Brain microvascular endothelial cell (primary cell): ENCODE data around the gene SGCB.

Source experiments
- DNase-seq: peaks from one replicate; pipeline ENCODE4 v3.0.0-alpha.2; 2020
- H3K27ac ChIP-seq: fragments of 250-450 bp; sonication (Bioruptor Pico); 2 replicates; pipeline ENCODE4 v1.5.1; 2020; ENCODE audit warnings: mild to moderate bottlenecking, moderate library complexity
- H3K27me3 ChIP-seq: fragments of 250-450 bp; sonication (Bioruptor Pico); replicated peaks from 2 replicates; pipeline ENCODE4 v1.5.1; 2020; ENCODE audit warnings: mild to moderate bottlenecking
- H3K36me3 ChIP-seq: fragments of 250-450 bp; sonication (Bioruptor Pico); replicated peaks from 2 replicates; pipeline ENCODE4 v1.5.1; 2020; ENCODE audit warnings: mild to moderate bottlenecking
- H3K4me3 ChIP-seq: 2 replicates; pipeline ENCODE4 v1.5.1; 2011; ENCODE audit warnings: low read depth, mild to moderate bottlenecking, control low read depth, low read length, moderate library complexity
- in situ Hi-C: cut with HindIII; loops from 2 replicates; pipeline ENCODE4 v1.10.0; 2017; ENCODE audit warnings: low sequenced_read_pairs, low pct_ligation_motif_present
- TF ChIP-seq, protein P1 (sequence below): IDR thresholded peaks from 2 replicates; pipeline ENCODE4 v1.5.1; 2011; ENCODE audit warnings: low read depth, mild to moderate bottlenecking, moderate library complexity, low read length, control low read depth, inconsistent platforms; ENCODE audit errors: missing control alignments

The SGCB gene

GRCh38 chr4:52036886-52037530 is 1.1 kb downstream of the SGCB start:
- Histone ChIP-seq H3K27me3 (no peaks in the 10 kb centered on the region), H3K4me3 (peak overlapping the region; percentile 75), H3K27ac (no peak overlapping the region), H3K36me3 (no peaks in the 10 kb centered on the region)
- TF ChIP-seq, protein P1, sequence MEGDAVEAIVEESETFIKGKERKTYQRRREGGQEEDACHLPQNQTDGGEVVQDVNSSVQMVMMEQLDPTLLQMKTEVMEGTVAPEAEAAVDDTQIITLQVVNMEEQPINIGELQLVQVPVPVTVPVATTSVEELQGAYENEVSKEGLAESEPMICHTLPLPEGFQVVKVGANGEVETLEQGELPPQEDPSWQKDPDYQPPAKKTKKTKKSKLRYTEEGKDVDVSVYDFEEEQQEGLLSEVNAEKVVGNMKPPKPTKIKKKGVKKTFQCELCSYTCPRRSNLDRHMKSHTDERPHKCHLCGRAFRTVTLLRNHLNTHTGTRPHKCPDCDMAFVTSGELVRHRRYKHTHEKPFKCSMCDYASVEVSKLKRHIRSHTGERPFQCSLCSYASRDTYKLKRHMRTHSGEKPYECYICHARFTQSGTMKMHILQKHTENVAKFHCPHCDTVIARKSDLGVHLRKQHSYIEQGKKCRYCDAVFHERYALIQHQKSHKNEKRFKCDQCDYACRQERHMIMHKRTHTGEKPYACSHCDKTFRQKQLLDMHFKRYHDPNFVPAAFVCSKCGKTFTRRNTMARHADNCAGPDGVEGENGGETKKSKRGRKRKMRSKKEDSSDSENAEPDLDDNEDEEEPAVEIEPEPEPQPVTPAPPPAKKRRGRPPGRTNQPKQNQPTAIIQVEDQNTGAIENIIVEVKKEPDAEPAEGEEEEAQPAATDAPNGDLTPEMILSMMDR = no peak
- in situ Hi-C loops = no loop called here
- DNase-seq = no peak

GRCh38 chr4:52035190-52035589 is 2.9 kb downstream of the SGCB start:
- DNase-seq = no peak
- in situ Hi-C loops = no loop called here
- TF ChIP-seq, protein P1 = no peak
- no peaks in the 10 kb centered on the region for H3K36me3 ChIP-seq
- H3K4me3 ChIP-seq = no peak overlapping the region
- H3K27me3 ChIP-seq = no peaks in the 10 kb centered on the region
- H3K27ac ChIP-seq = no peak overlapping the region

DNA sequence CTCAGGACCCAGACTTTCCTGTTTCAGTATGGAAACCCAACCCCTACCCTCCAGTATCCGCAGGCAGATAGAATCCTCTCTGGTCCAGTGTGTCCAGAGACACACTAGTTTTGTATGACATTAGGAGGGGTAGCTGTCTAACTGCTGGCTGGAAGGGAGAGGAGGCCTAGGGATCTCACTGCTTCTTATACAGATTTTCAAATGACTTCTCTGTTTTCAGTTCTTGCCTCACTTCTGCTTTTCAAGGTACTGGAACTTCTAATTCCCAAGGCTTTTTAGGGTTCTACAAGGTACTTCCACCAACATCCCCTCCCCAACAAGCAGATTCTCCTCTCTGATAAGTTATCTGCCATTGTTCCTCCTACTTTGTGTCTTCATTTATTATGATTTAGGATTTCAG is 6.1 kb downstream of the SGCB start:
- DNase-seq = no peak
- H3K4me3 ChIP-seq = no peak overlapping the region
- in situ Hi-C loops = no loop called here
- H3K36me3 ChIP-seq = peaks cover 6% of the 10 kb centered on the region
- no peaks in the 10 kb centered on the region for H3K27me3 ChIP-seq
- TF ChIP-seq, protein P1 = no peak
- no peak overlapping the region for H3K27ac ChIP-seq

GRCh38 chr4:52028970-52029369 is 9.1 kb downstream of the SGCB start:
- in situ Hi-C loops = no loop called here
- DNase-seq = peak; percentile 45
- H3K27ac ChIP-seq = no peak overlapping the region
- no peak overlapping the region for H3K4me3 ChIP-seq
- TF ChIP-seq, protein P1 = no peak
- H3K27me3 ChIP-seq = no peaks in the 10 kb centered on the region
- peaks cover 15% of the 10 kb centered on the region for H3K36me3 ChIP-seq

DNA sequence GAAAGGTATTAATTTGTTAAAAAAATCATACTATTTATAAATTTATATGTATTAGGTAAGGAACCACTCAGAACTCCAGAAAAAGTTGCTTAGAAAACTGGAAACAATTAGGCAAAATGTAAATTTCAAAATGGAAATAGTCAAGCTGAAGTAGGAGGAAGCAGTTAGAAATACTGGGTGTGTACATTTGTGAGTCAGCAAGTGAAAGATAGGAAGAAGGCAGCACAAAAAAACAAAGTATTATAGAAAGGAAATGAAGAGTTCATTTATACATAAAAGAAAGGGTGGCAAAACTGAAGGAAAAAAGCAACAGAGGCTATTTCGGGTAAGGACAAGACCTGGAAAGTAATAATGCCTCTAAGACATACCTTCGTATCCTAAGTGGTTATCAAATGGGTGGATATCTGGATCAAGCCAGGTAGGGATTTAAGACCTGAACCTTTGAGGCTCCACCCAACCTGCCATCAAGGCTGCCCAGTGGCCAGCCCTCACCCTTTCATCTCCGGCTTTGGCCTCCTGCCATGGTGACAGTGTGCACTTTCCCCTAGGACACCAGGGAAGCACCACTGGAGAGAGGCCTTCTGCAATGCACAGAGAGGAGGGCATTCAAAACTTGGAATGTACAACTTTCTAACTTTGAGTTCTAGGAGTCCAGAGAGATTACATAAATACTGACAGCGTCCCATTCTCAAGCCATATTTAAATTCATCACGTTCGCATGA is 18.0 kb downstream of the SGCB start, which contains the start of gene LRRC66:
TSS of gene LRRC66 (minus strand) at position 428 of the 722 bp plus-strand sequence. CDS start 2,750 bp downstream, outside the sequence.
- peaks cover 4% of the 10 kb centered on the region for H3K36me3 ChIP-seq
- H3K27me3 ChIP-seq = no peaks in the 10 kb centered on the region
- in situ Hi-C loops = no loop called here
- no peak within 1 kb of the TSS for H3K4me3 ChIP-seq
- no peak within 1 kb of the TSS for H3K27ac ChIP-seq
- TF ChIP-seq, protein P1 = no peak
- no peak for DNase-seq

DNA sequence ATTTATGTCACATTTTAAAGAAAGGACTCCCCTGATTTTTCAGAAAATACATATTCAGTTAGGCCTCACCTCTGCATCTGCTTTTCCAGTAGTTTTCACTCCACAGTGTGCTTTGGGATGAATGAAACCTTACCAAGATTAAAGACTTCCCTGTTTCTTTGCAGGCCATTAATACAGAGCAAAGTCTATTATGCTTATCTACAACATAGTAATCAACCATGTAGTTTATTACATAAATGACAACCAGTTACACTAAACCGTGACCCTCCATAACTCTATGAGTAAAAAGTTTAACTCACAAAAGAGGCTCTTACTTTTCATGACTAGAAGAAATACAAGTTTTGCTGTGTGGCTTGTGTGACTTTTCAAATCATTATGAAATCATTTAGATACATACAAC is 20.3 kb downstream of the SGCB start:
- DNase-seq = no peak
- in situ Hi-C loops = no loop called here
- no peak overlapping the region for H3K27ac ChIP-seq
- TF ChIP-seq, protein P1 = no peak
- H3K27me3 ChIP-seq = no peaks in the 10 kb centered on the region
- no peak overlapping the region for H3K4me3 ChIP-seq
- no peaks in the 10 kb centered on the region for H3K36me3 ChIP-seq
